Right lobe of liver (tissue), 6 donors: Measurements from ENCODE around the gene GRIN2A. TPM values are rescaled to one million over a fixed set of nuclear protein-coding genes. Genes with fewer than 3 reads are reported as not detected.

Experiments
- ATAC-seq, 4 donors: fragments of 200-7000 bp; cut with Tn5 transposase; one replicate each; pipeline ENCODE4 v1.9.1; 2020; ENCODE audit warnings: mild to moderate bottlenecking in 4 of 4, moderate library complexity in 4 of 4
- DNase-seq, 3 donors: peaks; one replicate each; pipeline ENCODE4 v3.0.0-alpha.2; 2020
- H3K27ac ChIP-seq, 3 donors: fragments of 200-600 bp; one replicate each; pipeline ENCODE4 v1.8.0; 2022
- H3K27me3 ChIP-seq, 2 donors: fragments of 200-600 bp; one replicate each; pipeline ENCODE4 v1.8.0; 2022
- H3K36me3 ChIP-seq, 4 donors: fragments of 200-600 bp; sonication (generic) in 1 of 4; one replicate each; pipeline versions ENCODE4 v1.5.1 to v1.8.0; 2017 to 2022; ENCODE audit warnings: control low read depth in 1 of 4
- H3K4me1 ChIP-seq, 4 donors: fragments of 200-600 bp; sonication (generic) in 1 of 4; one replicate each; pipeline versions ENCODE4 v1.5.1 to v1.8.0; 2017 to 2022; ENCODE audit warnings: control low read depth in 1 of 4
- H3K4me3 ChIP-seq, 3 donors: fragments of 200-600 bp; one replicate each; pipeline ENCODE4 v1.8.0; 2022
- H3K9me3 ChIP-seq, 4 donors: fragments of 200-600 bp; sonication (generic) in 1 of 4; one replicate each; pipeline versions ENCODE4 v1.5.1 to v1.8.0; 2017 to 2022; ENCODE audit warnings: control low read depth in 1 of 4
- CTCF ChIP-seq, 4 donors: fragments of 200-600 bp in 3 of 4; fragments of 450-650 bp in 1 of 4; IDR thresholded peaks; one replicate each; pipeline versions ENCODE4 v1.5.1 to v1.8.0; 2016 to 2022; ENCODE audit warnings: antibody characterized with exemption in 4 of 4, mild to moderate bottlenecking in 2 of 4
- POLR2A ChIP-seq: fragments of 450-650 bp; IDR thresholded peaks from one replicate; pipeline ENCODE4 v1.6.1; 2017; ENCODE audit warnings: antibody characterized with exemption, mild to moderate bottlenecking
- WGBS: methylation state at CpG from one replicate; pipeline ENCODE4 v1.1.6; 2018; ENCODE audit warnings: low coverage, low lambda C conversion rate; ENCODE audit not compliant: insufficient coverage; ENCODE audit errors: missing lambda C conversion rate; 5-methylcytosine and 5-hydroxymethylcytosine counted together
- intact Hi-C, 2 donors: fragments of 100-400 bp; cut with DNase I; formaldehyde crosslinking; loops; one replicate each; pipeline versions ENCODE4 v1.11.2 to v1.14.1; 2022
- total RNA-seq, 6 experiments: library from RNA; depleted of rRNA in 2 of 6; stranded (reverse); fragments of >200 nt in 2 of 6; fragmentation: NEBNext Ultra II Directional in 3 of 6; extraction: Animal tissue kit (Norgen Biotek cat#: 25700) in 3 of 6; gene quantifications; one replicate each; pipeline versions ENCODE4 v1.1.0 to v1.2.4, GENCODE V29; 2016 to 2023
- donor health status: DM: no; HTN: yes; CAD: no.
- donor health status: DM: no; HTN: no; CAD: no.
- donor health status: DM: no; HTN: no; CAD: no.
- donor health status: DM: no; HTN: yes; CAD: no.
- donor health status: DM: no; HTN: yes; CAD: no.

GRIN2A gene
- total RNA-seq, 6 experiments from 2014 or later, result not detected

DNA sequence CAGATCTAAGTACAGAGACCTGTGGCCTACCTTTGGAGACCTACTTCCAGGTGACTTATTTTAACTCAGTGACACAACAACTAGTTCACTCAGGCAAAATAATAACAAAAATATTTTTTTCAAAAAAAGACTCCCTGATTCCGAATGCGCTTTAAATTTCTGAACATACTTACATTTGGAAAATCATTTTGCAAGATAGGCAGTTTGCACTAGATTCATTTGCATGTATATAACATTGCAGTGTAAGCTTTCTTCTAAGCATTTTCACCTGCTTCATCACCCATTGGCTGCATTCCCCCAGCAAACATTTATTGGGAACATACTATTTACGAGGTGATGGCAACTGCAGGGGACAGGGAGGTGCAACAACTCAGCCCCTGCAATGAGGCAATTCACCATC is 166.8 kb downstream of the GRIN2A start:
- Histone ChIP-seq H3K4me3 (no peak overlapping the region), H3K9me3 (no peaks in the 10 kb centered on the region), H3K27me3 (no peaks in the 10 kb centered on the region), H3K4me1 (no peaks in the 10 kb centered on the region), H3K36me3 (no peaks in the 10 kb centered on the region), H3K27ac (no peak overlapping the region)
- WGBS, result 75% methylated on average over 3 of the region's 3 CpGs
- intact Hi-C loops, result no loop called here
- DNase-seq, result no peak
- ATAC-seq, result no peak
- TF ChIP-seq POLR2A (no peak), CTCF (IDR thresholded peaks at IDR 0.05) (no peak)

- DNase-seq (no peak), ATAC-seq (no peak)
- WGBS, result 7% methylated on average over 5 of the region's 5 CpGs
- intact Hi-C loops, result no loop called here
- H3K36me3 ChIP-seq, result no peaks in the 10 kb centered on the region
- H3K27me3 ChIP-seq, result no peaks in the 10 kb centered on the region
- no peaks in the 10 kb centered on the region for H3K9me3 ChIP-seq
- no peak for TF ChIP-seq CTCF (IDR thresholded peaks at IDR 0.05)
- no peak for TF ChIP-seq POLR2A
- no peaks in the 10 kb centered on the region for H3K4me1 ChIP-seq
- no peak overlapping the region for H3K27ac ChIP-seq
- no peak overlapping the region for H3K4me3 ChIP-seq
These were observed 168.5 kb downstream of the GRIN2A start for GRCh38 chr16:10013774-10014173.

DNA sequence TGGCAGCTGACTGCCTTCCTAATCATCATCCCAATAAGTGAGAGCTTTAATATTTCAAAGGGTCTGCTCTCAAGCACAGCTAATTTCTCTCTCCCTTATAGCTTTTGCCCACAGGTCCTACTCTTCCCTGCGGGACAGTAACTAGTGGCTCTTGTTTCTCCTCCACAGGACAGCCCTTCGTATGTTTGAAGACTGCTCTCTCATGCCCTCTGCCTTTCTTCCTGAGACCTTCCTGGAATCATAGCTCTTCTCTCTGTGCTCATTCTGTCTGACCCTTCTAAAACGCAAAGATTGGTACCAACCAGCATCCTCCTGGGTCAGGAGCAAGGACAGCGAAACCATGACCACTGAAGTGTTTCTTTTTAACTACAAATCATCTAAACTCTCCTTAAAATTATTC is 168.9 kb downstream of the GRIN2A start:
- Histone ChIP-seq H3K36me3 (no peaks in the 10 kb centered on the region), H3K27ac (no peak overlapping the region), H3K4me1 (no peaks in the 10 kb centered on the region), H3K27me3 (no peaks in the 10 kb centered on the region), H3K9me3 (no peaks in the 10 kb centered on the region), H3K4me3 (no peak overlapping the region)
- DNase-seq, result no peak
- intact Hi-C loops, result no loop called here
- 46% methylated on average over 4 of the region's 4 CpGs for WGBS
- TF ChIP-seq POLR2A (no peak), CTCF (IDR thresholded peaks at IDR 0.05) (no peak)
- no peak for ATAC-seq

- Histone ChIP-seq H3K27ac (no peak overlapping the region), H3K4me1 (no peaks in the 10 kb centered on the region), H3K36me3 (no peaks in the 10 kb centered on the region), H3K4me3 (no peak overlapping the region), H3K27me3 (no peaks in the 10 kb centered on the region), H3K9me3 (no peaks in the 10 kb centered on the region)
- intact Hi-C loops, result no loop called here
- WGBS, result 66% methylated on average over 4 of the region's 6 CpGs
- no peak for ATAC-seq
- no peak for TF ChIP-seq CTCF (IDR thresholded peaks at IDR 0.05)
- no peak for TF ChIP-seq POLR2A
- DNase-seq, result no peak
These were observed 172.5 kb downstream of the GRIN2A start for GRCh38 chr16:10009684-10010083.

DNA sequence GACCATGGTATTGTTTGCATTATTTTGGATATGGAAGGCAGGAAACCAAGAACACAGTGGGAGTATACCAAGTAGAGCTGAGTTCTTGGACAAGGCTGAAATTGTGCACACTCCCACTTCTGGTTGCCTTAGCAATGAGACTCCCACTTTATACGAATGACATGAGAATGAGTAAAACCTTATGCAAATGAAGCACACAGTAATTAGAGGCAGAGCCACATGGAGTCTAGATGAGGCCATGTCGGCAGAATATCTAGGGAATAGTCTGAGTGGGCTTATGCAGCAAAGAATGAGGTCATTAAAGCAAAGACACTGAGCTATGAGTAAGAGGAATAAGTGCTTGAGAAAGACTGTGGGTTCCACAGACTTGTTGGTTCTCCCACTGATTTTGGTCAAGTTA is 178.7 kb downstream of the GRIN2A start:
- no peak for ATAC-seq
- Histone ChIP-seq H3K36me3 (no peaks in the 10 kb centered on the region), H3K27ac (no peak overlapping the region), H3K9me3 (no peaks in the 10 kb centered on the region), H3K27me3 (no peaks in the 10 kb centered on the region), H3K4me3 (no peak overlapping the region), H3K4me1 (no peaks in the 10 kb centered on the region)
- TF ChIP-seq CTCF (IDR thresholded peaks at IDR 0.05) (no peak), POLR2A (no peak)
- 40% methylated on average over 2 of the region's 2 CpGs for WGBS
- intact Hi-C loops, result no loop called here
- DNase-seq, result no peak
